H1 (cell line): ENCODE results near the gene NEBL. TPM values are rescaled to one million over a fixed set of nuclear protein-coding genes. Genes with fewer than 3 reads are reported as not detected.

ENCODE experiments used
- CTCF ChIA-PET: fragments of 300-600 bp; sonication (Branson Sonifier 250); formaldehyde crosslinking; loops from one replicate; lab custom pipeline; 2021; ENCODE audit not compliant: partially characterized antibody; lab: Charles Lee
- POLR2A ChIA-PET: fragments of 300-600 bp; sonication (Branson Sonifier 250); formaldehyde crosslinking; loops from one replicate; lab custom pipeline; 2021; ENCODE audit warnings: inconsistent platforms; ENCODE audit not compliant: partially characterized antibody; lab: Charles Lee
- DNase-seq, 2 experiments: peaks; one replicate each; pipeline versions ENCODE4 v3.0.0 to v3.0.0-alpha.2; 2010 to 2022; ENCODE audit warnings: low spot score in 2 of 2, low read depth in 1 of 2, mixed read lengths in 1 of 2
- FAIRE-seq: peaks from 2 replicates; lab custom pipeline; 2011; peaks lifted over from hg19 to GRCh38; lab: Jason Lieb, UNC
- H2AFZ ChIP-seq: 2 replicates; pipeline ENCODE4 v1.8.1; 2012; ENCODE audit warnings: low read length, inconsistent platforms
- H2AK5ac ChIP-seq: 2 replicates; pipeline ENCODE4 v1.6.1; 2013; ENCODE audit warnings: low read depth, low read length
- H2BK120ac ChIP-seq: replicated peaks from 2 replicates; pipeline ENCODE3; 2013; ENCODE audit warnings: low read depth, low read length, inconsistent platforms
- H2BK12ac ChIP-seq: 2 replicates; pipeline ENCODE4 v1.6.1; 2013; ENCODE audit warnings: low read depth, low read length
- H2BK15ac ChIP-seq: 2 replicates; pipeline ENCODE4 v1.6.1; 2013; ENCODE audit warnings: low read length
- H2BK20ac ChIP-seq: 2 replicates; pipeline ENCODE4 v1.6.1; 2013; ENCODE audit warnings: low read length
- H2BK5ac ChIP-seq: 2 replicates; pipeline ENCODE4 v1.6.1; 2013; ENCODE audit warnings: low read depth, low read length
- H3K14ac ChIP-seq: 2 replicates; pipeline ENCODE4 v1.6.1; 2013; ENCODE audit warnings: inconsistent platforms; ENCODE audit not compliant: insufficient read length
- H3K18ac ChIP-seq: 2 replicates; pipeline ENCODE4 v1.6.1; 2013; ENCODE audit warnings: low read length; ENCODE audit errors: extremely low read depth
- H3K23ac ChIP-seq: 2 replicates; pipeline ENCODE4 v1.6.1; 2013; ENCODE audit warnings: inconsistent platforms; ENCODE audit not compliant: insufficient read length
- H3K23me2 ChIP-seq: 2 replicates; pipeline ENCODE4 v1.6.1; 2013; ENCODE audit warnings: low read depth, low read length
- H3K27ac ChIP-seq: 2 replicates; pipeline ENCODE4 v1.6.1; 2011; ENCODE audit warnings: low read depth, low read length, inconsistent platforms
- H3K27me3 ChIP-seq, 4 experiments: replicated peaks in 1 of 4; 1 replicate in 1 of 4; 2 replicates in 3 of 4; pipeline versions ENCODE4 v1.6.1 to v1.8.1; 2011 to 2013; ENCODE audit warnings: low read length in 3 of 4, mild to moderate bottlenecking in 3 of 4, inconsistent platforms in 2 of 4, mixed read lengths in 2 of 4, moderate library complexity in 1 of 4; ENCODE audit not compliant: control insufficient read depth in 3 of 4, insufficient read depth in 3 of 4; ENCODE audit errors: extremely low read depth in 1 of 4
- H3K36me3 ChIP-seq, 4 experiments: 2 replicates each; pipeline versions ENCODE4 v1.6.1 to v1.8.1; 2011 to 2013; ENCODE audit warnings: mild to moderate bottlenecking in 4 of 4, low read length in 3 of 4, moderate library complexity in 2 of 4, control low read depth in 1 of 4, inconsistent platforms in 1 of 4; ENCODE audit not compliant: insufficient read depth in 4 of 4, control insufficient read depth in 2 of 4
- H3K4ac ChIP-seq: replicated peaks from 2 replicates; pipeline ENCODE3; 2013; ENCODE audit warnings: low read length, low read depth, mixed read lengths, inconsistent platforms; ENCODE audit not compliant: insufficient read length
- H3K4me1 ChIP-seq, 4 experiments: replicated peaks in 1 of 4; 1 replicate in 1 of 4; 2 replicates in 3 of 4; pipeline versions ENCODE4 v1.6.1 to v1.8.1; 2011 to 2013; ENCODE audit warnings: low read length in 3 of 4, inconsistent platforms in 2 of 4, mixed read lengths in 1 of 4; ENCODE audit not compliant: insufficient read depth in 4 of 4, control insufficient read depth in 3 of 4
- H3K4me2 ChIP-seq, 2 experiments: 2 replicates each; pipeline versions ENCODE4 v1.6.1 to v1.8.1; 2011 to 2013; ENCODE audit warnings: low read depth in 2 of 2, low read length in 2 of 2, control low read depth in 1 of 2, inconsistent platforms in 1 of 2, mild to moderate bottlenecking in 1 of 2; ENCODE audit not compliant: insufficient read depth in 1 of 2
- H3K4me3 ChIP-seq, 4 experiments: fragments of 200-600, 300-600 bp in 1 of 4; sonication (generic), shearing (Covaris generic), sonication (Bioruptor Twin) in 1 of 4; 2 replicates each; pipeline versions ENCODE4 v1.5.1 to v1.8.1; 2011 to 2016; ENCODE audit warnings: low read length in 4 of 4, low read depth in 3 of 4, control low read depth in 2 of 4, inconsistent platforms in 2 of 4, mild to moderate bottlenecking in 2 of 4, mixed read lengths in 1 of 4, moderate library complexity in 1 of 4; ENCODE audit not compliant: insufficient read depth in 2 of 4; ENCODE audit errors: extremely low read depth in 1 of 4
- H3K56ac ChIP-seq: replicated peaks from 2 replicates; pipeline ENCODE3; 2013; ENCODE audit warnings: low read depth, mild to moderate bottlenecking, mixed read lengths, low read length, inconsistent platforms; ENCODE audit not compliant: insufficient read length
- H3K79me1 ChIP-seq: 2 replicates; pipeline ENCODE4 v1.6.1; 2013; ENCODE audit warnings: low read depth, low read length, control low read depth
- H3K79me2 ChIP-seq, 2 experiments: 2 replicates each; pipeline versions ENCODE4 v1.6.1 to v1.8.1; 2012 to 2013; ENCODE audit warnings: low read length in 2 of 2, mild to moderate bottlenecking in 2 of 2, inconsistent platforms in 1 of 2; ENCODE audit not compliant: insufficient read depth in 2 of 2, control insufficient read depth in 1 of 2
- H3K9ac ChIP-seq, 4 experiments: replicated peaks in 1 of 4; 1 replicate in 1 of 4; 2 replicates in 3 of 4; pipeline versions ENCODE4 v1.6.1 to v1.8.1; 2011 to 2013; ENCODE audit warnings: low read depth in 3 of 4, low read length in 3 of 4, control low read depth in 2 of 4, mild to moderate bottlenecking in 2 of 4, moderate library complexity in 2 of 4, inconsistent platforms in 1 of 4; ENCODE audit errors: extremely low read depth in 1 of 4
- H3K9me3 ChIP-seq, 2 experiments: 2 replicates each; pipeline versions ENCODE4 v1.6.1 to v1.8.1; 2012 to 2013; ENCODE audit warnings: mild to moderate bottlenecking in 2 of 2, moderate library complexity in 2 of 2, control low read depth in 1 of 2, inconsistent platforms in 1 of 2, low read depth in 1 of 2, low read length in 1 of 2, mixed read lengths in 1 of 2; ENCODE audit not compliant: insufficient read depth in 2 of 2
- H4K20me1 ChIP-seq, 2 experiments: replicated peaks in 1 of 2; 2 replicates each; pipeline versions ENCODE3 to v1.8.1; 2011 to 2013; ENCODE audit warnings: inconsistent platforms in 2 of 2, low read length in 2 of 2, mild to moderate bottlenecking in 1 of 2; ENCODE audit not compliant: insufficient read depth in 2 of 2, control insufficient read depth in 1 of 2
- H4K5ac ChIP-seq: 2 replicates; pipeline ENCODE4 v1.6.1; 2013; ENCODE audit warnings: low read length, low read depth, mixed read lengths, inconsistent platforms; ENCODE audit not compliant: insufficient read length
- H4K8ac ChIP-seq: 2 replicates; pipeline ENCODE4 v1.8.0; 2013; ENCODE audit warnings: mild to moderate bottlenecking, moderate library complexity, low read length, inconsistent platforms; ENCODE audit not compliant: insufficient read depth; ENCODE audit errors: extremely low read depth
- H4K91ac ChIP-seq: replicated peaks from 2 replicates; pipeline ENCODE3; 2013; ENCODE audit warnings: low read length, mixed read lengths, inconsistent platforms; ENCODE audit not compliant: insufficient read length
- KDM4A ChIP-seq: IDR thresholded peaks from one replicate; pipeline ENCODE4 v1.7.1; 2012; ENCODE audit warnings: low read depth, mild to moderate bottlenecking, moderate library complexity, low read length, inconsistent platforms; ENCODE audit not compliant: severe bottlenecking
- KDM5A ChIP-seq: fragments of 200-600 bp; IDR thresholded peaks from 2 replicates; pipeline ENCODE4 v1.7.1; 2012; ENCODE audit warnings: mild to moderate bottlenecking, low read length, inconsistent platforms, mixed read lengths
- SAP30 ChIP-seq: fragments of 300-600 bp; sonication (generic); IDR thresholded peaks from 2 replicates; pipeline ENCODE4 v1.7.1; 2012; ENCODE audit warnings: low read length, moderate library complexity, mild to moderate bottlenecking, inconsistent platforms; ENCODE audit not compliant: insufficient read depth, insufficient replicate concordance
- SIX5 ChIP-seq: IDR thresholded peaks from 2 replicates; pipeline ENCODE4 v1.6.1; 2011; ENCODE audit warnings: mild to moderate bottlenecking, low read depth, low read length
- TAF1 ChIP-seq: IDR thresholded peaks from 2 replicates; pipeline ENCODE4 v1.6.1; 2011; ENCODE audit warnings: mild to moderate bottlenecking, low read depth, low read length
- TBP ChIP-seq: IDR thresholded peaks from 2 replicates; pipeline ENCODE4 v1.6.1; 2011; ENCODE audit warnings: low read depth, low read length, improper control_type of control experiment
- WGBS, 2 experiments: shearing (Covaris generic) in 1 of 2; methylation state at CpG; one replicate each; pipeline versions ENCODE4 v1.1.6 to v1.1.7; 2013 to 2015; ENCODE audit warnings: low lambda C conversion rate in 2 of 2, mixed read lengths in 2 of 2, inconsistent platforms in 1 of 2, low coverage in 1 of 2, missing lambda C conversion rate in 1 of 2; ENCODE audit not compliant: insufficient replicate concordance in 2 of 2, insufficient coverage in 1 of 2, insufficient read length in 1 of 2; ENCODE audit errors: extremely low coverage in 1 of 2, missing lambda C conversion rate in 1 of 2; 5-methylcytosine and 5-hydroxymethylcytosine counted together
- polyA plus RNA-seq, 7 experiments: library from polyadenylated mRNA; depleted of rRNA in 3 of 7; stranded (reverse) in 5 of 7; unstranded in 2 of 7; fragments of >200 nt in 5 of 7; fragments of 200-250 nt in 2 of 7; gene quantifications; 1 replicate in 5 of 7; 2 replicates in 1 of 7; 4 replicates in 1 of 7; pipeline versions ENCODE4 v1.2.1 to v1.2.3, GENCODE V29; 2011 to 2013; ENCODE audit warnings: missing spikeins in 2 of 7, mixed read lengths in 2 of 7
- total RNA-seq: library from RNA; stranded (reverse); fragmentation: NEBNext Ultra II Directional; extraction: Animal tissue kit (Norgen Biotek cat#: 25700); gene quantifications from 2 replicates; pipeline ENCODE4 v1.2.1, GENCODE V29; 2021

The NEBL gene
- total and polyA plus RNA-seq, 2 of the 8 experiments (the other 6 are each of a cell fraction or from before 2014, with no cell fraction given): 7.5 to 10.5 TPM

GRCh38 chr10:20814116-20814515 lies 83.0 kb downstream of the NEBL start:
- no peak overlapping the region for H2BK20ac ChIP-seq
- H3K23ac ChIP-seq: no peak overlapping the region
- no peak overlapping the region for H3K18ac ChIP-seq
- 88% methylated on average over 5 of the region's 5 CpGs; no CpG with 5 or more reads in 1 of the 2 experiments for WGBS, 2 experiments
- ChIA-PET CTCF (interaction anchor here (0.7 to 1.3 kb wide), 2 partner anchors 48 to 207 kb away, joined by 3 to 4 read pairs; no protein-coding TSS in a partner anchor), POLR2A (interaction anchor here (0.5 kb wide), 1 partner anchor 990 kb away, joined by 3 read pairs; no protein-coding TSS in a partner anchor)
- no peak overlapping the region for H4K8ac ChIP-seq
- H2BK120ac ChIP-seq: no peak overlapping the region
- no peak overlapping the region for H2BK12ac ChIP-seq
- no peak overlapping the region for H4K91ac ChIP-seq
- H3K79me2 ChIP-seq: no peaks in the 10 kb centered on the region
- no peak overlapping the region for H2BK15ac ChIP-seq
- no peak overlapping the region for H3K4me2 ChIP-seq
- H3K23me2 ChIP-seq: no peaks in the 10 kb centered on the region
- no peaks in the 10 kb centered on the region for H3K9me3 ChIP-seq
- no peak overlapping the region for H2AK5ac ChIP-seq
- DNase-seq: no peak
- H4K20me1 ChIP-seq: no peaks in the 10 kb centered on the region
- no peak overlapping the region for H3K56ac ChIP-seq
- H3K79me1 ChIP-seq: no peaks in the 10 kb centered on the region
- H3K4me3 ChIP-seq: no peak overlapping the region
- no peaks in the 10 kb centered on the region; a peak in 1 of 7 replicates for H3K27me3 ChIP-seq
- H3K9ac ChIP-seq: no peak overlapping the region
- H2BK5ac ChIP-seq: no peak overlapping the region
- H3K14ac ChIP-seq: no peak overlapping the region
- no peak for FAIRE-seq
- no peak overlapping the region for H2AFZ ChIP-seq
- no peak overlapping the region for H4K5ac ChIP-seq
- no peak overlapping the region for H3K4ac ChIP-seq
- H3K27ac ChIP-seq: no peak overlapping the region
- no peaks in the 10 kb centered on the region; a peak in 2 of 8 replicates for H3K36me3 ChIP-seq
- no peaks in the 10 kb centered on the region for H3K4me1 ChIP-seq
- no peak for TF ChIP-seq TAF1
- no peak for TF ChIP-seq TBP
- TF ChIP-seq SAP30: no peak
- TF ChIP-seq KDM4A: no peak
- no peak for TF ChIP-seq KDM5A
- TF ChIP-seq SIX5: no peak
